DOHH2 (cell line): Measurements from ENCODE around the gene RCAN2.

Source experiments
- H3F3A ChIP-seq: fragments of 200-600 bp; sonication (generic), shearing (Covaris generic); 2 replicates; pipeline ENCODE4 v1.6.0; 2016; ENCODE audit warnings: antibody characterized with exemption, mild to moderate bottlenecking; ENCODE audit not compliant: control insufficient read depth, insufficient read depth
- H3K27ac ChIP-seq: fragments of 200-600 bp; sonication (generic); 2 replicates; pipeline ENCODE4 v1.5.1; 2014; ENCODE audit warnings: low read depth, mild to moderate bottlenecking, low read length, moderate library complexity
- H3K27me3 ChIP-seq: fragments of 200-600 bp; sonication (generic); 2 replicates; pipeline ENCODE4 v1.6.1; 2014; ENCODE audit warnings: mild to moderate bottlenecking, low read length, mixed read lengths; ENCODE audit not compliant: control insufficient read depth
- H3K36me3 ChIP-seq: fragments of 200-600 bp; sonication (generic); 2 replicates; pipeline ENCODE4 v1.6.1; 2014; ENCODE audit warnings: mild to moderate bottlenecking, low read length, moderate library complexity, mixed read lengths; ENCODE audit not compliant: control insufficient read depth
- H3K4me1 ChIP-seq: fragments of 200-600 bp; sonication (generic); 2 replicates; pipeline ENCODE4 v1.6.1; 2014; ENCODE audit warnings: mild to moderate bottlenecking, low read length, mixed read lengths; ENCODE audit not compliant: control insufficient read depth
- H3K4me2 ChIP-seq: fragments of 200-600 bp; sonication (generic); 2 replicates; pipeline ENCODE4 v1.6.0; 2014; ENCODE audit warnings: mild to moderate bottlenecking, low read length, moderate library complexity
- H3K4me3 ChIP-seq: fragments of 200-600 bp; sonication (generic); 2 replicates; pipeline ENCODE4 v1.5.1; 2014; ENCODE audit warnings: mild to moderate bottlenecking, low read length, mixed read lengths
- H3K79me2 ChIP-seq: fragments of 200-600 bp; sonication (generic); 2 replicates; pipeline ENCODE4 v1.6.1; 2014; ENCODE audit warnings: mild to moderate bottlenecking, low read length, mixed read lengths; ENCODE audit not compliant: control insufficient read depth
- H3K9me2 ChIP-seq: fragments of 200-600 bp; sonication (generic); replicated peaks from 2 replicates; pipeline ENCODE4 v1.6.1; 2014; ENCODE audit warnings: mild to moderate bottlenecking, low read length, mixed read lengths; ENCODE audit not compliant: control insufficient read depth
- H3K9me3 ChIP-seq: fragments of 200-600 bp; sonication (generic); 2 replicates; pipeline ENCODE4 v1.6.1; 2014; ENCODE audit warnings: antibody characterized with exemption, low read length, mixed read lengths; ENCODE audit not compliant: control insufficient read depth, insufficient read depth
- H4K20me1 ChIP-seq: fragments of 200-600 bp; sonication (generic); 2 replicates; pipeline ENCODE4 v1.6.0; 2014; ENCODE audit warnings: low read depth, mild to moderate bottlenecking, antibody characterized with exemption, low read length, moderate library complexity; ENCODE audit not compliant: control insufficient read depth, insufficient read depth
- CTCF ChIP-seq: fragments of 200-600 bp; sonication (generic); IDR thresholded peaks from one replicate; pipeline ENCODE4 v1.5.1; 2014; ENCODE audit warnings: antibody characterized with exemption, mild to moderate bottlenecking, low read depth, low read length; ENCODE audit not compliant: poor library complexity, severe bottlenecking
- EZH2phosphoT487 ChIP-seq: fragments of 200-600 bp; sonication (generic); IDR thresholded peaks from 2 replicates; pipeline ENCODE4 v1.6.1; 2017; ENCODE audit warnings: borderline replicate concordance, mild to moderate bottlenecking, antibody characterized with exemption, low read length, moderate library complexity, mixed read lengths

Gene RCAN2

GRCh38 chr6:46347669-46348068 is 143.6 kb downstream of the RCAN2 start:
- H3K79me2 ChIP-seq, result no peaks in the 10 kb centered on the region
- TF ChIP-seq CTCF (no peak), EZH2phosphoT487 (no peak)
- no peaks in the 10 kb centered on the region for H3K9me2 ChIP-seq
- no peak overlapping the region for H3K4me3 ChIP-seq
- no peaks in the 10 kb centered on the region for H3K9me3 ChIP-seq
- no peaks in the 10 kb centered on the region for H3K27me3 ChIP-seq
- H3K36me3 ChIP-seq, result no peaks in the 10 kb centered on the region
- no peak overlapping the region for H3K27ac ChIP-seq
- H4K20me1 ChIP-seq, result no peaks in the 10 kb centered on the region
- no peak overlapping the region for H3K4me2 ChIP-seq
- H3K4me1 ChIP-seq, result no peaks in the 10 kb centered on the region
- no peaks in the 10 kb centered on the region for H3F3A ChIP-seq

- H4K20me1 ChIP-seq, result no peaks in the 10 kb centered on the region
- no peaks in the 10 kb centered on the region for H3K36me3 ChIP-seq
- H3K4me1 ChIP-seq, result no peaks in the 10 kb centered on the region
- H3K27ac ChIP-seq, result no peak overlapping the region
- no peaks in the 10 kb centered on the region for H3K79me2 ChIP-seq
- no peaks in the 10 kb centered on the region for H3K9me2 ChIP-seq
- no peaks in the 10 kb centered on the region for H3K27me3 ChIP-seq
- no peaks in the 10 kb centered on the region for H3F3A ChIP-seq
- no peak overlapping the region for H3K4me3 ChIP-seq
- H3K9me3 ChIP-seq, result no peaks in the 10 kb centered on the region
- no peak for TF ChIP-seq EZH2phosphoT487
- TF ChIP-seq CTCF, result no peak
- no peak overlapping the region for H3K4me2 ChIP-seq
Measured at GRCh38 chr6:46340246-46340645, 151.0 kb downstream of the RCAN2 start.

- H4K20me1 ChIP-seq, result no peaks in the 10 kb centered on the region
- no peaks in the 10 kb centered on the region for H3K27me3 ChIP-seq
- H3K9me3 ChIP-seq, result no peaks in the 10 kb centered on the region
- no peaks in the 10 kb centered on the region for H3K36me3 ChIP-seq
- H3K4me3 ChIP-seq, result no peak overlapping the region
- H3K9me2 ChIP-seq, result no peaks in the 10 kb centered on the region
- no peaks in the 10 kb centered on the region for H3K4me1 ChIP-seq
- H3K27ac ChIP-seq, result no peak overlapping the region
- no peaks in the 10 kb centered on the region for H3K79me2 ChIP-seq
- H3K4me2 ChIP-seq, result no peak overlapping the region
- H3F3A ChIP-seq, result no peaks in the 10 kb centered on the region
- TF ChIP-seq EZH2phosphoT487 (no peak), CTCF (no peak)
Measured at GRCh38 chr6:46338131-46338530, 153.1 kb downstream of the RCAN2 start.

GRCh38 chr6:46334442-46334841 is 156.8 kb downstream of the RCAN2 start:
- Histone ChIP-seq H3F3A (no peaks in the 10 kb centered on the region), H3K9me3 (no peaks in the 10 kb centered on the region), H3K27ac (no peak overlapping the region), H3K4me3 (no peak overlapping the region), H3K27me3 (peaks cover 3% of the 10 kb centered on the region; the same call in 1 of the 2 replicates), H3K9me2 (no peaks in the 10 kb centered on the region), H3K36me3 (no peaks in the 10 kb centered on the region), H3K4me1 (no peaks in the 10 kb centered on the region), H3K4me2 (no peak overlapping the region), H3K79me2 (no peaks in the 10 kb centered on the region), H4K20me1 (no peaks in the 10 kb centered on the region)
- TF ChIP-seq EZH2phosphoT487, result no peak
- no peak for TF ChIP-seq CTCF
